ENCODE data around the gene DIO2.

DIO2 gene

GRCh38 chr14:80211153-80212022 lies at the start of gene DIO2:
DIO2 (minus strand) TSS chr14:80211504; CDS start chr14:80211472, 32 bp downstream.
- no peak for DNase-seq

- no peak for DNase-seq
Observed at GRCh38 chr14:80260645-80261044, 49.3 kb upstream of the DIO2 start.

- no peak for DNase-seq
Observed at GRCh38 chr14:80239631-80240030, 28.3 kb upstream of the DIO2 start.

- no peak for DNase-seq
Observed at GRCh38 chr14:80237143-80237542, 25.8 kb upstream of the DIO2 start.

- no peak for DNase-seq
Observed at GRCh38 chr14:80233470-80234089, 22.3 kb upstream of the DIO2 start.

GRCh38 chr14:80231702-80232101 lies 20.4 kb upstream of the DIO2 start:
- DNase-seq, result no peak

GRCh38 chr14:80223696-80224465 lies 12.6 kb upstream of the DIO2 start:
- no peak for DNase-seq

GRCh38 chr14:80216818-80217217 lies 5.5 kb upstream of the DIO2 start:
- no peak for DNase-seq

- DNase-seq, result no peak
Observed at GRCh38 chr14:80215756-80216581, 4.7 kb upstream of the DIO2 start.

GRCh38 chr14:80215081-80215480 lies 3.8 kb upstream of the DIO2 start:
- DNase-seq, result no peak

- DNase-seq, result peak; percentile 40
Observed at GRCh38 chr14:80213602-80214001, 2.3 kb upstream of the DIO2 start.

- DNase-seq, result peak; percentile 57
Observed at GRCh38 chr14:80212023-80212397, 706 bp upstream of the DIO2 start.

GRCh38 chr14:80208461-80208860 lies 2.8 kb downstream of the DIO2 start:
- DNase-seq, result no peak

- no peak for DNase-seq
Observed at GRCh38 chr14:80206351-80207080, 4.8 kb downstream of the DIO2 start.

GRCh38 chr14:80202888-80203562 lies 8.3 kb downstream of the DIO2 start:
- DNase-seq, result peak; percentile 40

- DNase-seq, result no peak
Observed at GRCh38 chr14:80200093-80200492, 11.2 kb downstream of the DIO2 start.

- no peak for DNase-seq
Observed at GRCh38 chr14:80188571-80188970, 22.7 kb downstream of the DIO2 start.

- DNase-seq, result no peak
Observed at GRCh38 chr14:80186301-80186800, 25.0 kb downstream of the DIO2 start.

GRCh38 chr14:80176893-80177292 lies 34.4 kb downstream of the DIO2 start:
- no peak for DNase-seq

- no peak for DNase-seq
Observed at GRCh38 chr14:80172375-80173051, 38.8 kb downstream of the DIO2 start.

Data from suppressor macrophage treated with lipopolysaccharide for 4 hours (primary cell).